Stimulated activated memory B cell treated with anti-CD40 and anti-IgM and Interleukin-4, amounts not matched to agents 10 μg/mL and 1 μg/mL and 100 μg/mL, for 72 hours (primary cell): ENCODE measurements around the gene CMTM7.
"Not testable (repeated sequence)": the region's sequence is repeated elsewhere in the genome, so short reads cannot be mapped to it uniquely, and the experiment has no call there.

Experiments used
- ATAC-seq: fragments of 150-1000 bp; cut with Tn5 transposase; 2 replicates; pipeline ENCODE4 v1.10.0; 2021
- H3K27ac Mint-ChIP-seq: one replicate; pipeline ENCODE4 v1.8.0; 2022; ENCODE audit warnings: mild to moderate bottlenecking, mixed read lengths
- H3K27me3 Mint-ChIP-seq: one replicate; pipeline ENCODE4 v1.8.0; 2022; ENCODE audit warnings: mixed read lengths
- H3K36me3 Mint-ChIP-seq: one replicate; pipeline ENCODE4 v1.8.0; 2022; ENCODE audit warnings: mixed read lengths
- H3K4me1 Mint-ChIP-seq: one replicate; pipeline ENCODE4 v1.8.0; 2022; ENCODE audit warnings: mixed read lengths
- H3K4me3 Mint-ChIP-seq: one replicate; pipeline ENCODE4 v1.8.0; 2022; ENCODE audit warnings: mild to moderate bottlenecking, moderate library complexity, mixed read lengths
- H3K9me3 Mint-ChIP-seq: one replicate; pipeline ENCODE4 v1.8.0; 2022; ENCODE audit warnings: mixed read lengths

CMTM7 gene

GRCh38 chr3:32467333-32468070, 75.8 kb downstream of the CMTM7 start:
- peaks cover 2% of the 10 kb centered on the region for H3K9me3 Mint-ChIP-seq
- H3K36me3 Mint-ChIP-seq: peaks cover 51% of the 10 kb centered on the region
- peak overlapping the region; percentile 19 for H3K4me3 Mint-ChIP-seq
- ATAC-seq: peak; percentile 81
- H3K27ac Mint-ChIP-seq: peak overlapping the region; percentile 88
- H3K27me3 Mint-ChIP-seq: no peaks in the 10 kb centered on the region
- H3K4me1 Mint-ChIP-seq: peaks cover 59% of the 10 kb centered on the region

GRCh38 chr3:32469151-32469874, 77.7 kb downstream of the CMTM7 start:
- peak overlapping the region; percentile 32 for H3K4me3 Mint-ChIP-seq
- peaks cover 2% of the 10 kb centered on the region for H3K9me3 Mint-ChIP-seq
- ATAC-seq: peak; percentile 36
- H3K36me3 Mint-ChIP-seq: peaks cover 65% of the 10 kb centered on the region
- H3K27ac Mint-ChIP-seq: peak overlapping the region; percentile 88
- no peaks in the 10 kb centered on the region for H3K27me3 Mint-ChIP-seq
- peaks cover 74% of the 10 kb centered on the region for H3K4me1 Mint-ChIP-seq

GRCh38 chr3:32470362-32470761, 78.7 kb downstream of the CMTM7 start:
- H3K4me3 Mint-ChIP-seq: peak overlapping the region; percentile 60

GRCh38 chr3:32471246-32471645, 79.6 kb downstream of the CMTM7 start:
- Mint-ChIP-seq H3K9me3 (peaks cover 2% of the 10 kb centered on the region), H3K4me1 (peaks cover 74% of the 10 kb centered on the region), H3K27ac (peak overlapping the region; percentile 88), H3K4me3 (no peak overlapping the region), H3K36me3 (peaks cover 63% of the 10 kb centered on the region), H3K27me3 (no peaks in the 10 kb centered on the region)
- ATAC-seq: no peak

More at GRCh38 chr3:32470362-32470761, 78.7 kb downstream of the CMTM7 start:
- H3K27me3 Mint-ChIP-seq: no peaks in the 10 kb centered on the region
- H3K9me3 Mint-ChIP-seq: peaks cover 2% of the 10 kb centered on the region
- ATAC-seq: no peak
- peaks cover 68% of the 10 kb centered on the region for H3K36me3 Mint-ChIP-seq
- H3K4me1 Mint-ChIP-seq: peaks cover 81% of the 10 kb centered on the region
- H3K27ac Mint-ChIP-seq: peak overlapping the region; percentile 88

- not testable (repeated sequence) for H3K27me3 Mint-ChIP-seq, H3K4me3 Mint-ChIP-seq, ATAC-seq, H3K9me3 Mint-ChIP-seq
- H3K4me1 Mint-ChIP-seq: peaks cover 76% of the 10 kb centered on the region
- H3K36me3 Mint-ChIP-seq: peaks cover 67% of the 10 kb centered on the region
- H3K27ac Mint-ChIP-seq: peak overlapping the region; percentile 58
These were observed 80.5 kb downstream of the CMTM7 start for GRCh38 chr3:32472151-32472550.

GRCh38 chr3:32474201-32474600, 82.5 kb downstream of the CMTM7 start:
- H3K9me3 Mint-ChIP-seq: peaks cover 2% of the 10 kb centered on the region
- H3K4me1 Mint-ChIP-seq: peaks cover 74% of the 10 kb centered on the region
- no peak for ATAC-seq
- no peak overlapping the region for H3K27ac Mint-ChIP-seq
- no peak overlapping the region for H3K4me3 Mint-ChIP-seq
- no peaks in the 10 kb centered on the region for H3K27me3 Mint-ChIP-seq
- peaks cover 78% of the 10 kb centered on the region for H3K36me3 Mint-ChIP-seq

- ATAC-seq: no peak
- Mint-ChIP-seq H3K27ac (no peak overlapping the region), H3K27me3 (no peaks in the 10 kb centered on the region), H3K9me3 (no peaks in the 10 kb centered on the region), H3K4me3 (no peak overlapping the region), H3K4me1 (peaks cover 65% of the 10 kb centered on the region), H3K36me3 (peaks cover 82% of the 10 kb centered on the region)
These were observed 89.0 kb downstream of the CMTM7 start for GRCh38 chr3:32480604-32481003.

- Mint-ChIP-seq H3K4me3 (no peak overlapping the region), H3K27me3 (no peaks in the 10 kb centered on the region), H3K27ac (peak overlapping the region; percentile 25), H3K9me3 (no peaks in the 10 kb centered on the region), H3K4me1 (peaks cover 66% of the 10 kb centered on the region), H3K36me3 (peaks cover 84% of the 10 kb centered on the region)
- ATAC-seq: no peak
These were observed 90.4 kb downstream of the CMTM7 start for GRCh38 chr3:32481791-32482631.

GRCh38 chr3:32482693-32483092, 91.0 kb downstream of the CMTM7 start:
- no peaks in the 10 kb centered on the region for H3K9me3 Mint-ChIP-seq
- H3K4me3 Mint-ChIP-seq: no peak overlapping the region
- no peak for ATAC-seq
- H3K4me1 Mint-ChIP-seq: peaks cover 60% of the 10 kb centered on the region
- peak overlapping the region; percentile 25 for H3K27ac Mint-ChIP-seq
- H3K27me3 Mint-ChIP-seq: no peaks in the 10 kb centered on the region
- H3K36me3 Mint-ChIP-seq: peaks cover 83% of the 10 kb centered on the region

- Mint-ChIP-seq H3K9me3 (no peaks in the 10 kb centered on the region), H3K4me3 (no peak overlapping the region), H3K4me1 (peaks cover 52% of the 10 kb centered on the region), H3K27me3 (no peaks in the 10 kb centered on the region), H3K27ac (peak overlapping the region; percentile 87), H3K36me3 (peaks cover 82% of the 10 kb centered on the region)
- no peak for ATAC-seq
These were observed 92.1 kb downstream of the CMTM7 start for GRCh38 chr3:32483772-32484171.

GRCh38 chr3:32484436-32484835, 92.8 kb downstream of the CMTM7 start:
- peak overlapping the region; percentile 50 for H3K4me3 Mint-ChIP-seq
- peaks cover 76% of the 10 kb centered on the region for H3K36me3 Mint-ChIP-seq
- ATAC-seq: peak; percentile 78
- no peaks in the 10 kb centered on the region for H3K27me3 Mint-ChIP-seq
- no peaks in the 10 kb centered on the region for H3K9me3 Mint-ChIP-seq
- peak overlapping the region; percentile 87 for H3K27ac Mint-ChIP-seq
- H3K4me1 Mint-ChIP-seq: peaks cover 52% of the 10 kb centered on the region

- Mint-ChIP-seq H3K27me3 (no peaks in the 10 kb centered on the region), H3K4me3 (no peak overlapping the region), H3K4me1 (peaks cover 31% of the 10 kb centered on the region), H3K27ac (peak overlapping the region; percentile 40), H3K9me3 (no peaks in the 10 kb centered on the region), H3K36me3 (peaks cover 48% of the 10 kb centered on the region)
- ATAC-seq: no peak
These were observed 96.3 kb downstream of the CMTM7 start for GRCh38 chr3:32487781-32488473.

GRCh38 chr3:32488474-32489008, 96.9 kb downstream of the CMTM7 start:
- H3K27me3 Mint-ChIP-seq: no peaks in the 10 kb centered on the region
- H3K4me3 Mint-ChIP-seq: no peak overlapping the region
- H3K4me1 Mint-ChIP-seq: peaks cover 30% of the 10 kb centered on the region
- no peaks in the 10 kb centered on the region for H3K9me3 Mint-ChIP-seq
- H3K36me3 Mint-ChIP-seq: peaks cover 46% of the 10 kb centered on the region
- no peak for ATAC-seq
- peak overlapping the region; percentile 40 for H3K27ac Mint-ChIP-seq

GRCh38 chr3:32492684-32493436, 101.2 kb downstream of the CMTM7 start:
- peaks cover 24% of the 10 kb centered on the region for H3K36me3 Mint-ChIP-seq
- ATAC-seq: no peak
- H3K27me3 Mint-ChIP-seq: no peaks in the 10 kb centered on the region
- H3K9me3 Mint-ChIP-seq: no peaks in the 10 kb centered on the region
- peaks cover 25% of the 10 kb centered on the region for H3K4me1 Mint-ChIP-seq
- no peak overlapping the region for H3K4me3 Mint-ChIP-seq
- no peak overlapping the region for H3K27ac Mint-ChIP-seq
